G401.6 (cell line): ENCODE data around the gene IL6.
"Not testable (repeated sequence)": the region's sequence is repeated elsewhere in the genome, so short reads cannot be mapped to it uniquely, and the experiment has no call there.

ENCODE experiments used
- FAIRE-seq: peaks from 2 replicates; lab custom pipeline; 2012; peaks lifted over from hg19 to GRCh38; lab: Jason Lieb, UNC

IL6 gene

DNA sequence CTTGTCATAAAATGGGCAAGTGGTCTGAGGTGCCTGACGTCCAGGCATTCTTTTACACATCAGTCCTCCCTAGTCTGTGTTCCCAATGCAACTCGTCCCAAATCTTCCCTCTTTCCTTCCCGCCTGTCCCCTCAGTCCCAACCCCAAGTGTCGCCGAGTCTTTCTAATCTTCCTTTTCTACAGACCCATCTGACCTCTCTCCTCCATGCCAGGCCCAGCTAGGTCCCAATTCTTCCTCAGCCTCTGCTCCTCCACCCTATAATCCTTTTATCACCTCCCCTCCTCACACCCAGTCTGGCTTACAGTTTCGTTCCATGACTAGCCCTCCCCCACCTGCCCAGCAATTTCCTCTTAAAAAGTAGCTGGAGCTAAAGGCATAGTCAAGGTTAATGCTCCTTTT lies 22.3 kb upstream of the IL6 start:
- FAIRE-seq = not testable (repeated sequence)

DNA sequence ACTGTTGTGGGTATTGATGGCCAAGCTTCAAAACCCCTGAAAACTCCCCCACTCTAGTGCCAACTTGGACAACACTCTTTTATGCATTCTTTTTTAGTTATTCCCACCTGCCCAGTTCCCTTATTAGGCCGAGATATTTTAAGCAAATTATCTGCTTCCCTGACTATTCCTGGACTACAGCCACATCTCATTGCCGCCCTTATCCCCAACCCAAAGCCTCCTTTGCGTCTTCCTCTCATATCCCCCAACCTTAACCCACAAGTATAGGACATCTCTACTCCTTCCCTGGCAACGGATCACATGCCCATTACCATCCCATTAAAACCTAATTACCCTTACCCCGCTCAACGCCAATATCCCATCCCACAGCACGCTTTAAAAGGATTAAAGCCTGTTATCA lies 21.1 kb upstream of the IL6 start:
- FAIRE-seq = not testable (repeated sequence)

DNA sequence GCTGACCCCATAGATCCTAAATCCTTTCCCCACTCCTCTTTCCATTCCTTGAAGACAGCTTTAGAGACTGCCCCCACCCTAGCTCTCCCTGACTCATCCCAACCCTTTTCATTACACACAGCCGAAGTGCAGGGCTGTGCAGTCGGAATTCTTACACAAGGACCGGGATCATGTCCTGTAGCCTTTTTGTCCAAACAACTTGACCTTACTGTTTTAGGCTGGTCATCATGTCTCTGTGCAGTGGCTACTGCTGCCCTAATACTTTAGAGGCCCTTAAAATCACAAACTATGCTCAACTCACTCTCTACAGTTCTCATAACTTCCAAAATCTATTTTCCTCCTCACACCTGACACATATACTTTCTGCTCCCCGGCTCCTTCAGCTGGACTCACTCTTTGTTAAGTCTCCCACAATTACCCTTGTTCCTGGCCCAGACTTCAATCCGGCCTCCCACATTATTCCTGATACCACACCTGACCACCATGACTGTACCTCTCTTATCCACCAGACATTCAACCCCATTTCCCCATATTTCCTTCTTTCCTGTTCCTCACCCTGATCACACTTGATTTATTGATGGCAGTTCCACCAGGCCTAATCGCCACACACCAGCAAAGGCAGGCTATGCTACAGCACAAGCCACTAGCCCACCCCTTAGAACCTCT lies 19.8 kb upstream of the IL6 start:
- FAIRE-seq = not testable (repeated sequence)

DNA sequence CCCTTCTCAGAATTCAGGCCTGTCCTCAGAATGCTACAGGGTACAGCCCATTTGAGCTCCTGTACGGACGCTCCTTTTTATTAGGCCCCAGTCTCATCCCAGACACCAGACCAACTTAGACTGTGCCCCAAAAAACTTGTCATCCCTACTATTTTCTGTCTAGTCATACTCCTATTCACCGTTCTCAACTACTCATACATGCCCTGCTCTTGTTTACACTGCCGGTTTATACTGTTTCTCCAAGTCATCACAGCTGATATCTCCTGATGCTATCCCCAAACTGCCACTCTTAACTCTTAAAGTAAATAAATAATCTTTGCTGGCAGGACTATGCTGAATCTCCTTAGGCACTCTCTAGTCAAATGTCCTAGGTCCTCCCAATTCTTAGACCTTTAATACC lies 18.8 kb upstream of the IL6 start:
- not testable (repeated sequence) for FAIRE-seq

DNA sequence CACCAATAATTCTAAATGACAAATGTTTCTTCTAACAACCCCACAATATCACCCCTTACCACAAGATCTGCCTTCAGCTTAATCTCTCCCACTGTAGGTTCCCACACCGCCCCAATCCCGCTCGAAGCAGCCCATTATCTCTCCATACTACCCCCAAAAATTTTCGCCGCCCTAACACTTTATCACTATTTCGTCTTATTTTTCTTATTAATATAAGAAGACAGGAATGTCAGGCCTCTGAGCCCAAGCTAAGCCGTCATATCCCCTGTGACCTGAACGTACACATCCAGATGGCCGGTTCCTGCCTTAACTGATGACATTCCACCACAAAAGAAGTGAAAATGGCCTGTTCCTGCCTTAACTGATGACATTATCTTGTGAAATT lies 18.3 kb upstream of the IL6 start:
- not testable (repeated sequence) for FAIRE-seq

DNA sequence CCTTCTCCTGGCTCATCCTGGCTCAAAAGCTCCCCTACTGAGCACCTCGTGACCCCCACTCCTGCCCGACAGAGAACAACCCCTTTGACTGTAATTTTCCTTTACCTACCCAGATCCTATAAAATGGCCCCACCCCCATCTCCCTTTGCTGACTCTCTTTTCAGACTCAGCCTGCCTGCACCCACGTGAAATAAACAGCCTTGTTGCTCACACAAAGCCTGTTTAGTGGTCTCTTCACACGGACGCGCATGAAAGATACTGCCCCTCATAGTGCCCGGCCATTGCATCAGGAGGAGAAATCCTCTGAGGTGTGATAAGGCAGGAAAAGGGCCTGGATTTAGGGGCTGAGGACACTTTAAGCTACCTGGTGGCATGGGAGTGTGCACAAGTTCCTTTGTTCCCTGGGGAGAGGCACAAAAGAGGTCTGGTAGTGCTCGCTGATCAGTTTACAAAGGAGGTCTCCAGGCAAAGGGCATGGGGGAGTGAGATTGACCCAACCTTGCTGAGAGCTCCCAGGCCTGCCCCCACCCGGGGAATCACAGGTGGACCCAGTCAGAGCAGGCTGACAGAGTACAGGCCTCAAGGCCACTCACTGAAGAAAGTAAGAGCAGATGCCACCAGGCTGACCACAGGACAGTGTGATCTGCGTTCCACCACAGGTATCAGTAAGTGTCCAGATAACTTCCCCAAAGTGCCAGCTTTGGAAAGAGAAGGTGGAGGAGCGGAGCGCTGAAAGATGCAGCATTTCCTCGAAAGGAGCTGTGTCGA lies 17.8 kb upstream of the IL6 start:
- FAIRE-seq = not testable (repeated sequence)

DNA sequence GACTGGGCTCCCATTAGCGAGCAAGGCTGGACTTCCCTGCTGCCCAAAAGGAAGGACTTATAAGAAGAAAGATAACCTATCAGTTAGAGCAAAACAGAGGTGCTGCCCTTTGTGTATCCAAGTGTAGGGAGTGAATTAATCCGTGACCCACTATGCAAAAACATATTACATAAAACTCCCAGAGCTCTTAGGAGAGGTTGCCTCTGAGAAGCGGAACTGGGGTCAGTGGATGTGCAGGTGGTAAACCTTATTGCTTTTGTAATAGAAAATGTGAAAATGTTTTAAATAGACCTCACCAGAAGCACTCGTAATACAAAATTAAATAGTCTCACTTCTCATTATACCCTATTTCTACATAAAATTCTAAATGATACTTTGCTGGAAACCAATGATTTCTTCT lies 17.1 kb upstream of the IL6 start:
- FAIRE-seq = no peak

DNA sequence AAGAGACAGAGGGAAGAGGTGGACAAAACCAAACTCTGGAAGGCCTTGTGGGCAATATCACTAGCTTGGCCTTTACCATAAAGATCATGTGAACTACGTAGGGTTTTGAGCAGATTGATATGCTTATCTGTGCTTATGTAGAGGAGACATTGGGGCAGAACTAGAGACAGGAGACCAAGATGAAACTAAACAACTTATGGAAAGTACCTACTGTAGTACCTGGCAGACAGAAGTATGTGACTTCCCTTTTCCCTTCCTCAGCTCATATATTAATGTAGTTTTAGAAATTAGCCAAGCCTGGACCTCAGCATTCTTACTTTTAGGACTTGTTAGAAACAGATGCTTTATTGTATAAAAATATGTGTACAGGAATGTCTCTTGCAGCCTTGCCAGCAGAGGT lies 14.0 kb upstream of the IL6 start:
- no peak for FAIRE-seq

DNA sequence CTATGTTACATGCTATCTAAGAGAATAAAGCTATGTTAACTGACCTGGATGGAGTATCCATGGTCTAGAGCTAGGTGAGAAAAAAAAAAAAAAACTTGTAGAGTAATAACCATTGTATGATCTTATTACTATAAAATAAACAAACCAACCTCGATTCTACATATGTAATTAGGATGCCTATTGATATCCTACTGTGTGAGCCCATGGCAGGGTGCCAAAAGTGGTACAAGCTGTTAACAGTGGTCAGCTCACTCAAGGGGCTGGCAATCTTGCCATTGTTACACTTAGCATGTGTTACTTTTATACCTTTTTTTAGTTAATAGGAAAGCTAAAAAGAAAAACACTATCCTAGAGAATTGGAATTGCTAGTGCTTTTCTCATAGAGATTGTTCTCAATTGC lies 13.5 kb upstream of the IL6 start:
- FAIRE-seq = no peak

DNA sequence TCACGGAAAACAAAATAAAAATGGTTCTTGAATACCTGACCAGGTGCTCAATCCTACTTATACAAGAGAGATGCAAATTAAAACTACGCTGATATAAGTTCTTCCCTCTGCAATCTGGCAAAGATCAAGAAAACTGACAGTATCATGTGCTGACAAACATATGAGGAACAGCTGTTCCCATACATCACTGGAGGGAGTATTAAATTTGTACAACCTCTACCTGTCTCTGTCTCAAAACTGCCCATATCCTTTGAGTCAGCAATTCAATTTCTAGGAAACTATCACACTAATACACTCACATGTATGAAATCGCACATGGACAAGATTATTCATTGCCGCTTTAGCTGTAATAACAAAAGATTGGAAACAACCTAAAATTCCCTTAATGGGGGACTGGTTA lies 11.0 kb upstream of the IL6 start:
- no peak for FAIRE-seq

DNA sequence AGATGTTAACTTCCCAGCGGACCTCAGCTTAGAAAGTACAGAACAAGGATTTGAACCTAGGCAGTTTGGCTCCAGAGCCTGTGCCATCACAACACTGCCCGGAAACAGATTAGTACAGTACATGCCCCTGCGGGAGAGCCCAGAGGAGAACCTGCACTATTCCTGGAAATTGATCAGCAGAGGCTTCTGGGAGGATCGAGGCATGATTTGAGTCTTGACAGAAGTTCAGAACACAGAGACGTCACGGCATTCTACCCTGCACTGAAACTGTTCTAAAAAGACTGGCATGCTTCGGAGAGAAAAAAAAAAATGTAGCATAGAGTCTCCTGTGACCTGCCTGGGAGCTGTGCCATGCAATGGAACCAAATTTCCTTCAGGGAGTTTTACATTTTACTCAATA lies 9.2 kb upstream of the IL6 start:
- no peak for FAIRE-seq

DNA sequence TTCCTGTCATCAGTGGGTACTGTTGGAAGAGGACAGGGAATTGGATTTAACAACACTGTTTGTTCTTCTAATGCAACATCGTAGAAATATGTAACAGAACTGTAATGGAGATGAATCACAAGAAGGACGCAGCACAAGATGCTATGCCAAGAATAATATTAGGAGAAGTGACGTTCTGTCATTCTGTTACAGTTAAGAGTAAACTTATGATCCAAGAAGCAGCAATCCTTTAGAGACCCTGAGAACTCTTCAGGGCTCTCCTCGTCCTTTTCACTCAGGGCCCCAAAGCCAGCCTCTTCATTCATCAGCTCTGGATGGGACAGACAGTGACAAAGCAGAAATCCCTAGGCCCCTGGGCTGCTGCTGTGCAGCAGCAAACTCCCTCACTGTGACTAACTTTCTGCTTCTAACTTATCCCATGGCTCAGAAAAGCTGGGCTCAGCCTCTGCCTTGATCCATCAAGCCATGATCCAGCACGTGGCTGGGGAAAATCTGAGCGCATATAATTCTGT lies 8.7 kb upstream of the IL6 start:
- no peak for FAIRE-seq

DNA sequence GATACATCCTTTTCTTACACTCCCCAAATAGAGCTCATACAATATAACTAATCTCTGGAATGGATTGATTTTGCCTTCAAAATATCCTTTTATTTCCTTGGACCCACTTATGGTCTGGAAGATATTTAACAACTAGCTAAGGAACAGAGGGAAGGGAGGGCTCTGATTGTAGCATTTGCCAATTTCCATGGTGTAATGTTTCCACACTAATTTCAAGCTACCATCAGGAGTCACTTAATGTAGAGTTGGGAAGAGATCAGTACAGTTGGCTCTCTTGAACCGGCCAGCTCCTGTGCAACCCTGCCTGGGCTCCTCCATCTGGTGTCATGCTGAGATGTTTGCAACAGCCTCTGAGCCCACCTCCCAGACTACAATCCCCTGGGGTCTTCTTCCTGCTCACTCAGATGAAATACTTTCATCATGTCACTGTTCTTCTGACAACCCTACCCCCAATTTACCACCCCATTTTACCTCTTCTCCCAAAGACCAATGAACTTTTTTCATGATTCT lies 8.0 kb upstream of the IL6 start:
- no peak for FAIRE-seq

DNA sequence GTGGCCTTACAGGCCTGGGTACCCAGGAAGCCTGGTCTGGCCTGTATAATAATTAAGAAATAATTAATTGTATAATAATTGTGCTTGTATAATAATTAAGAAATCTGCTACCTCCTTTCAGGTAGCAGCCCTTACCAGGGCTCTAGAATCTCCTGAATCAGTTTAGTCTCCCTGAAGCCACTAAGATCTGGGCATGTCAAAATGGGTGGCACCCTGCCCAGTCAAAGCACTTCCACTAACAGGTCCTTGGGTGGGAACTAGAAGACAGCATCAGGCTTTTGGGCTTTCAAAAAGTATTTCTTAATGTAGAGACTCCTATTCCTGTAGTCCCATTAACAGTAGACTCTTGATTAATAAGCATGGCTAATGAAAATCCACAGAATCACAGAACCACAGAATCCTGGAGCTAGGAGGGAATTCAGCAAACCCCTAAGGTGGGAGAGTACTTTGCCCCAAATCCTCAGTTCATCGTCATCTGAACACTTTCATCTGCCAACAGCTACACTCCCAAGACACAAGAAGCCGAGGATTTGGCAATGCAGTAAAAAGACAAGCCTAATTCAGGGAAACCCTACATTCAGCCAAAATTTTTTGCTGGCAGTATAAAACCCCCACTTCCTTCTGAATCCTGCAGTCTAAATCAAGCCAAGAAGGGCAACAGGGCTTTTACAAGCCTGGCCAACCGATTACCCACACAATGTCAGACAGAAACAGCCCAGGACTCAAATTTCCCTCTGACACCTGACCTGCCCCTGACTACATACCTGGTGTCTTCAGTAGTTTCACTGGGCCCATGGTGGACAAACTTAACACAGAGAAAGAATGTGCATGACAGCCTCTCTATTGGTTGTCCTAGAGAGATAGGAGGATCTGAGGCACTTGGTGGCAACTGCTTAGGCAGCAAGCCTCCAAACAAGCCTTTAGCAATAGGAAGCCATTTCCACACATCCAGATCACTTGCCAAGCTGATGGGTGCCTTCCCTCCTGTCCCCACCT lies 5.9 kb upstream of the IL6 start:
- FAIRE-seq = no peak

DNA sequence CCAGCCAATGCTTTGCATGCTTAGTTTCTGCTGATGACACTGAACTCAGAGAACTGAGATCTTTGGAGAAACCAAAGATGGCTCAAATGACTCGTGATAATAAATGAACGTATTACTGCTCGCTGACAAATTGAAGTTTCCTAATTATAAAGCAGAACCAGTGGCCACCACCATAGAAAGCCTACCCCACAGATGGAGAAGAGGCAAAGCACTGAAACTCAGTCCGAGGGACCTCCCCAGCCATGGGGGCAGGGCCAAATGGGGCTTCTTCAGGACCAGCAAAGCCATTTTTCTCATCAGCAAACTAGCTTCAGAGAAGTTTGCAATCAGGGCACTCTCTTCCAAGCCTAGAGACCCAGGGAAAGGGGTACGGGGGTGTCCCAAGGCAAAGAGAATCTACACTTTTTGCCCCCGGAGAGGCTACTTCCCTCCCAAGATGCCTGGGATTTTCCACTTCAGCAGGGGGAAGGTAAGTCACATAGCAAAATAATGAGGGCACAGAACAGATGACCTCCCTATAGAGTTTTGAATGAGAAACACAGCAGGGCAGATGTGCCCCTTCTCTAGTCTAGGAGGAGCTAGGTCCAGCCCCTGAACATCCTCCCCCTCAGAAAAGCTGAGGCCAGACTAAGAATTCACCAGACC lies 4.3 kb upstream of the IL6 start:
- FAIRE-seq = no peak

DNA sequence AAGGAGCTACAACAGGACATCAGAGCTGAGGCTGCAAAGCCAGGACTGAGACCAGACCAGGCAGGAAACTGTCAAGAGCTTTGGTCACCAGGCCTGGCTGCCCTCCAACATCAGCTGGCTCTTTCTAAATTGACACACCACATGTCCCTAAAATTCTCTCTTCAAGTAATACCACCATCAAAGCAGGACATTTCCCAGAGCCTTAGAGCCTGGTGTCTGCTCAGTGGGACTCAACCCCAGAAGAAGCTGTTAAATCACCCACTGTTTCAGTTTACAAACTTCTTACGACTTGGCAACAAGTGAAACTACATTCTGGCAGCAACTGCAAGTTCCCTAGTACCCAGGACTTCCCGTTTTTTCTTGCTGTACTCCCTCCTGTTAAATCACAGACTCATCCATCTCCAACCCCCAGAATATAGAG lies 3.8 kb upstream of the IL6 start:
- no peak for FAIRE-seq

DNA sequence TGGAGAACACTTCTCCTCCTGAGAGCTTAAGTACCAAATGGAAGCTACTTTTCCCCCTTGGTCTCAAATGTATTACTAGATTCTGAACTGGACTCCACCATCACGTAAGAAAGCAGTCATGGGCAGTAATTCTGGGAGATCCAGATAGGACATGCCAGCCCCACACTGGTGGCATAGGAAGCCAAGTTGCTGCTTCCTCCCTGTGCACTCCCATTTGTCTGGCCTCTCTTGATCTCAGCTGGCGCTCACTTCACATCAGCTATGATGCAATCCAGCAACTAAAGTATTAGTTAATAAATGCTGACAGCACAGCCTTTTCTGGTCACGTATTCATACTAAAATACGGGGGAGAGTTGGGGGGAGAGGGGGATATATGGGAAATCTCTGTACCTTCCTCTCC lies 3.4 kb upstream of the IL6 start:
- no peak for FAIRE-seq

DNA sequence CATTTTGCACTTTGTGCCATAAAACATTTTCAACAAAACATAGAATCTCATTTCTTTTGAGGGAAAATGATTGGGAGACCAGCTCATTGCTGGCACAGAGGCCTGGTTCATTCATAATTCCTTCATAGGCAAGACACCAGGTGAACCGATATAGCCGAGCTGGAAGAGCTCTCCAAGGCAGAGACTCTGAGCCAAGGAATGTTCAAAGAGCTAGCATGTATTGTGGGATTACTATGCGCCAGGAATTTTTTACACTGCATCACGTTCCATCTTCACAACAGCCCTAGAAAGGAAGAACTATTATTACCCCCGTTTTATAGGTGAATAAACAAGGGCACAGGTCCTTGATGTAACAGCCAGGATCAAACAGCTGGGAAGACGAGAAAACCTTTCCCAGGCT lies 2.1 kb upstream of the IL6 start:
- no peak for FAIRE-seq

DNA sequence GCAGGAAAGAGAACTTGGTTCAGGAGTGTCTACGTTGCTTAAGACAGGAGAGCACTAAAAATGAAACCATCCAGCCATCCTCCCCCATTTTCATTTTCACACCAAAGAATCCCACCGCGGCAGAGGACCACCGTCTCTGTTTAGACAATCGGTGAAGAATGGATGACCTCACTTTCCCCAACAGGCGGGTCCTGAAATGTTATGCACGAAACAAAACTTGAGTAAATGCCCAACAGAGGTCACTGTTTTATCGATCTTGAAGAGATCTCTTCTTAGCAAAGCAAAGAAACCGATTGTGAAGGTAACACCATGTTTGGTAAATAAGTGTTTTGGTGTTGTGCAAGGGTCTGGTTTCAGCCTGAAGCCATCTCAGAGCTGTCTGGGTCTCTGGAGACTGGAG lies 1.4 kb upstream of the IL6 start:
- FAIRE-seq = no peak

DNA sequence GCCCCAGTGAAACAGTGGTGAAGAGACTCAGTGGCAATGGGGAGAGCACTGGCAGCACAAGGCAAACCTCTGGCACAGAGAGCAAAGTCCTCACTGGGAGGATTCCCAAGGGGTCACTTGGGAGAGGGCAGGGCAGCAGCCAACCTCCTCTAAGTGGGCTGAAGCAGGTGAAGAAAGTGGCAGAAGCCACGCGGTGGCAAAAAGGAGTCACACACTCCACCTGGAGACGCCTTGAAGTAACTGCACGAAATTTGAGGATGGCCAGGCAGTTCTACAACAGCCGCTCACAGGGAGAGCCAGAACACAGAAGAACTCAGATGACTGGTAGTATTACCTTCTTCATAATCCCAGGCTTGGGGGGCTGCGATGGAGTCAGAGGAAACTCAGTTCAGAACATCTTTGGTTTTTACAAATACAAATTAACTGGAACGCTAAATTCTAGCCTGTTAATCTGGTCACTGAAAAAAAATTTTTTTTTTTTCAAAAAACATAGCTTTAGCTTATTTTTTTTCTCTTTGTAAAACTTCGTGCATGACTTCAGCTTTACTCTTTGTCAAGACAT lies 574 bp upstream of the IL6 start:
- FAIRE-seq = peak; percentile 94

DNA sequence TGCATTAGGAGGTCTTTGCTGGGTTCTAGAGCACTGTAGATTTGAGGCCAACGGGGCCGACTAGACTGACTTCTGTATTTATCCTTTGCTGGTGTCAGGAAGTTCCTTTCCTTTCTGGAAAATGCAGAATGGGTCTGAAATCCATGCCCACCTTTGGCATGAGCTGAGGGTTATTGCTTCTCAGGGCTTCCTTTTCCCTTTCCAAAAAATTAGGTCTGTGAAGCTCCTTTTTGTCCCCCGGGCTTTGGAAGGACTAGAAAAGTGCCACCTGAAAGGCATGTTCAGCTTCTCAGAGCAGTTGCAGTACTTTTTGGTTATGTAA lies 675 bp downstream of the IL6 start:
- no peak for FAIRE-seq
